Ishikawa (cell line): ENCODE results near the gene PRKCB.

Experiments used
- CEBPB ChIP-seq: IDR thresholded peaks from 2 replicates; pipeline ENCODE4 v1.6.1; 2012
- CREB1 ChIP-seq: IDR thresholded peaks from 2 replicates; pipeline ENCODE4 v1.6.1; 2012; ENCODE audit warnings: low read depth
- EGR1 ChIP-seq: IDR thresholded peaks from 2 replicates; pipeline ENCODE4 v1.6.1; 2012
- EP300 ChIP-seq: IDR thresholded peaks from 2 replicates; pipeline ENCODE4 v1.6.1; 2012; ENCODE audit warnings: borderline replicate concordance
- FOXM1 ChIP-seq: IDR thresholded peaks from 2 replicates; pipeline ENCODE4 v1.6.1; 2012; ENCODE audit warnings: low read depth, borderline replicate concordance
- MAX ChIP-seq: IDR thresholded peaks from 2 replicates; pipeline ENCODE4 v1.6.1; 2012
- NFIC ChIP-seq: IDR thresholded peaks from 2 replicates; pipeline ENCODE4 v1.6.1; 2012
- RAD21 ChIP-seq: IDR thresholded peaks from 2 replicates; pipeline ENCODE4 v1.6.1; 2012; ENCODE audit warnings: low read depth
- REST ChIP-seq: IDR thresholded peaks from 2 replicates; pipeline ENCODE4 v1.6.1; 2012; ENCODE audit warnings: low read depth, mild to moderate bottlenecking
- TAF1 ChIP-seq: IDR thresholded peaks from 2 replicates; pipeline ENCODE4 v1.6.1; 2012; ENCODE audit warnings: low read depth, mild to moderate bottlenecking
- TCF12 ChIP-seq: IDR thresholded peaks from 2 replicates; pipeline ENCODE4 v1.6.1; 2012; ENCODE audit warnings: low read depth
- TEAD4 ChIP-seq: IDR thresholded peaks from 2 replicates; pipeline ENCODE4 v1.6.1; 2012
- USF1 ChIP-seq: IDR thresholded peaks from 2 replicates; pipeline ENCODE4 v1.6.1; 2012
- YY1 ChIP-seq: IDR thresholded peaks from 2 replicates; pipeline ENCODE4 v1.6.1; 2012; ENCODE audit warnings: low read depth
- ZBTB7A ChIP-seq: IDR thresholded peaks from 2 replicates; pipeline ENCODE4 v1.6.1; 2012; ENCODE audit warnings: low read depth

PRKCB gene

DNA sequence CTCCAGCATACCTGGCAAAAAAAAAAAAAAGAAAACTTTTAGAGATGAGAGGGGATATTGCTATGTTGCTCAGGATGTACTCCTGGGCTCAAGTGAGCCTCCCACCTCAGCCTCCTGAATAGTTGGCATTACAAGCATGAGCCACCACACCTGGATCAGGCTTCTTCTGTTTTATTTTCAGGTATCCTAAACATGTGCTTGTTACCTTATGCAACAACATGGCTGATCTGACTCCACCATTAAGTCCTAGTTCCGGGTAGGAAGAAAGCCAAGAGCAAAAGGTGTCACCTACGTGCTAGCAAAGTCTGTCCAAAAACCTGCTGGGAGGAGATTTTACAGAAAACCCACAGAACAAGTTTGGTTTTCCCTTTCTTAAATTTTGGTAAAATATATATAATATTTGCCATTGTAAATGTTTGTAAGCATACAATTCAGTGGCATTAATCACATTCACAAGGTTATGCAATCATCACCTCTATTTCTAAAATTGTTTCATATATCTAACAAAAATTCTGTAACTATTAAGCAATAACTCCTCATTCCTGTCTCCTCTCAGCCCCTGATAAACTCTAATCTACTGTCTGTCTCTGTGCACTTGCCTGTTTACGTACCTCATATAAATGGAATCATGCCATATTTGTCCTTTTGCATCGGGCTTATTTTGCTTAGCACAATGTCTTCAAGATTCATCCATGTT lies 411.3 kb downstream of the PRKCB start:
- no peak for TF ChIP-seq REST
- TF ChIP-seq EP300: no peak
- TF ChIP-seq FOXM1: no peak
- TF ChIP-seq TEAD4: no peak
- TF ChIP-seq CEBPB: no peak

DNA sequence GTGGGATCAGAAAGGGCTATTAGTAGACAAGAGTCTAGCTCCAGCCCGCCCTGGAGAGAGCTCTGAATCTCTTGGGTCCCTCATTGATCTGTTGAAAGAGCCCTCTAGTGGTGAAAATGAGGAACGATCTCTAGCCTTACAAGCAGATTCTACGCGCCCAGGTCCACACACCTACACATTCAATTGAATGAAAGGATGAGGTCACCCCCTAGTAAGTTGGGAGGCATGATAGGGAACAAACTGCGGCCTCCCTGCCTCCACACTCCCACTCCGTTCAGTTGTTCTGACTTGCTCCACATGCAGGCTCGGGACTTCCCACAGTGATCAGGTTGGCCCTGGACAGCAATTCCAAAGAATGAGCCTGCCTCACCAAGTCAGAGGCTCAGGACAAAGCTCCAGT lies 417.4 kb downstream of the PRKCB start:
- peak; percentile 34; the same call in 1 of the 2 replicates for TF ChIP-seq RAD21
- no peak for TF ChIP-seq EGR1

GRCh38 chr16:24255456-24256371 lies 419.9 kb downstream of the PRKCB start, which contains the start of gene CACNG3:
CACNG3 (plus strand) TSS chr16:24256335; CDS start chr16:24256755, 420 bp downstream.
- no peak for TF ChIP-seq FOXM1
- no peak for TF ChIP-seq CEBPB
- no peak for TF ChIP-seq NFIC
- no peak for TF ChIP-seq EP300
- TF ChIP-seq TAF1: no peak
- TF ChIP-seq USF1: no peak
- TF ChIP-seq MAX: no peak
- TF ChIP-seq YY1: no peak
- no peak for TF ChIP-seq CREB1
- no peak for TF ChIP-seq TEAD4
- 0 out of 2 replicates have a peak, but pooled peaks have one; percentile 22 for TF ChIP-seq ZBTB7A
- no peak for TF ChIP-seq EGR1
- TF ChIP-seq REST: peak; percentile 93
- TF ChIP-seq TCF12: no peak
- TF ChIP-seq RAD21: no peak

DNA sequence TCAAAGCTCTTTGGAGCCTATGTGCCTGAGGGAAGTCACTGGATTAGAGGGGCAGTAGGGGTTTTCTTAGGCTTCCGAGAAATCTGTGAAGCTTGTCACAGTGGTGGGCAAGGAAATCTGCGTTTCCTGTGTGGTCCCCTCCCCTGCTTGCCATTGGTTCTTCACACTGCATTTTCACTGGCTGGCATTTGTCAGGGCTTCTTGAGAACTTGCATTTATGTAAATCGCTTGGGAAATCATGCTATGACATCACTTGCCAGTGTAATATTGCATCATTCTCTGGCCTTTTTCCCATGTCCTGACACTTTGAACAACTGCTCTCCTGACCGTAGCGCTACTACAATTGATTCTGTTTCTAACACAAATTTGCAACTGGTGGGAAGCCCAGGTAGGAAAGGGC lies 422.2 kb downstream of the PRKCB start:
- no peak for TF ChIP-seq REST
- TF ChIP-seq EP300: no peak

GRCh38 chr16:24258791-24259190 lies 423.0 kb downstream of the PRKCB start:
- TF ChIP-seq FOXM1: no peak
- TF ChIP-seq MAX: no peak
- TF ChIP-seq EGR1: no peak
- TF ChIP-seq NFIC: no peak
- TF ChIP-seq USF1: no peak
- no peak for TF ChIP-seq RAD21
- TF ChIP-seq TCF12: no peak
- no peak for TF ChIP-seq YY1
